GM19193 (cell line): ENCODE data around the gene JUP.

Experiments used
- POLR2A ChIP-seq: IDR thresholded peaks from 4 replicates; pipeline ENCODE4 v1.6.1; 2011; ENCODE audit not compliant: insufficient read depth, insufficient read length; ENCODE audit errors: extremely low read depth

Gene JUP

DNA sequence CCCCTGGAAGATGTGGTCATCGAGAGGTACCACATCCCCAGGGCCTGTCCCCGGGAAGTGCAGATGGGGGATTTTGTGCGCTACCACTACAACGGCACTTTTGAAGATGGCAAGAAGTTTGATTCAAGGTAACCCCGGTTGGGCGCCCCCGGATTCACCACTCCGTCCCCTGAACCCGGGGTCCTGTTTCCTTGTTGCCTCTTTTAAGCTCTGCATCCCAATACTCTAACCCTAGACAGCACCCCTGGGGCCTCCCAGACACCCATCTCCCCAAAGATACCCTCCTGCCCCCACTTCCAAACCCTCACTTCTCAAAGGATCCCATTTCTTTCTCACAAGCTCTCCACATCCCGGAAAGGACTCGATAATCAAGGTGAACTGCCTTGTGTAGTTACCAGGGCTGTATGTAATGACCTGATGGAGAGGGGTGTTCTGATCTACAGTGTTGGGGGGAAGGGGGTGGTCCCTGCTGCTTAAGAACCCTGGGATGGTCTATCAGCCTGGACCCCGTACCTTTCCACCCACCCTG, 26.7 kb upstream of the JUP start:
- TF ChIP-seq POLR2A = no peak

DNA sequence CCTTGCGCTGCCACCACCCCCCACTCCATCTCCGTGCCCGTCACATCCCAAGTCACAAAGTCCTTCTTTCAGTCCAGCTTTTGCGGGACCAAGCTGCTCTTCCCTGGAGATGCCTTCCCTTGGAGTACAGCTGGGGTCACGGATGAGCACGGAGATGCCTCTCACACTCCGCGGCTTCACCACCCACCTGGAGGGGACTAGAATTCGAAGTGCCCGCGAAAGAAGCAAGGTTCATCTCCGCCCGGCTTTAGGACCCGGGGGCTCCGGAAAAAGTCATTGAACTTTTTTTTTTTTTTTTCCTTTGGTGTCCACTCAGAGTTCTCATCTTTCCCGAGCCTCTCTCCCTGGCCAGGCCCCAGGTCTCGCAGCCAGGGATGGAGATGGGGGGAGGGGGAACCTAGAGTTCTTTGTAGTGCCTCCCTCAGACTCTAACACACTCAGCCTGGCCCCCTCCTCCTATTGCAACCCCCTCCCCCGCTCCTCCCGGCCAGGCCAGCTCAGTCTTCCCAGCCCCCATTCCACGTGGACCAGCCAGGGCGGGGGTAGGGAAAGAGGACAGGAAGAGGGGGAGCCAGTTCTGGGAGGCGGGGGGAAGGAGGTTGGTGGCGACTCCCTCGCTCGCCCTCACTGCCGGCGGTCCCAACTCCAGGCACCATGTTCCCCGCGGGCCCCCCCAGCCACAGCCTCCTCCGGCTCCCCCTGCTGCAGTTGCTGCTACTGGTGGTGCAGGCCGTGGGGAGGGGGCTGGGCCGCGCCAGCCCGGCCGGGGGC, 26.1 kb upstream of the JUP start, which contains the start of gene FKBP10:
Gene FKBP10, plus strand, starts transcription at position 624 of the 771 bp plus-strand sequence. Its CDS starts 31 bp downstream, at position 655.
- no peak for TF ChIP-seq POLR2A

DNA sequence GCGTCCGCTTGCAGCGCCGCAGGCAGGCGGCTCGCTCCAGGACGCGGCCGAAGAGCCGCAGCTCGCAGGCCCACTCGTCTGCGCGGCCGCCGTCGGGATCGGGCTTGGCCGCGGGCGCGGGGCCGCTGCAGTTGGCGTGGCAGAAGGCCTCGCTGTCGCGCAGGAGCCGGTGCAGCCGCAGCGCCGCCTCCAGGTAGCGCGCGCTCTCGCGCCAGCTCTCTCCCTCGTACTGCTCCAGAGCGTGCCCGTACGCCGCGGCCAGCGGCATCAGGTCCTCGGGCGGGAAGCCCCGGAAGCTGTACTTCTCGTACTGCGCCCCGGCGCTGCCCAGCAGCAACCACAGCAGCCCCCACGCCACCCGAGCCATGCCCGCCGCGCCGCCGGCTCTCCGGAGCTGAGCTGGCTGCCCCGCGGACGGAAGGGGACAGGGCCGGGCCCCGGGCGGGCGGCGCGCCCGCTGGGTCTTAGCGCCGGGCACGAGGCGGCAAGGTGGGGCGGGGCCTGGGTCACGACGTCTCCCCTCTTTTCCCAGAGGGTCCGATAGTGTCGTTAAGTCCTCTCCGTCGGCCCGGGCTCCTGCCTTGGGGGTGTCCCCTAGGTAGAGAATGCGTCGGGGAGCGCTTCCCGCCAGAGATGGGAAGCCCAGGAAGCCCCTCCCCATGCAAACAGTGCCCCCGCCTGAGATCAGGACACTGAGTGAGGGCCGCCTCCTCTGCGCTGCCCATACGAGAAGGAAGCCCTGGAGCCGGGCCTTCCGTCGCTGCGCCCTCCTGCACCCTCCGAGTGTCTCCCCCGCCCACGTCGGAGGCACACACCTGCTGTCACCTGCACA, 25.3 kb upstream of the JUP start, which contains the start of gene P3H4:
Gene P3H4, minus strand, starts transcription at position 401 of the 832 bp plus-strand sequence. Its CDS starts 34 bp downstream, at position 367.
- no peak for TF ChIP-seq POLR2A

DNA sequence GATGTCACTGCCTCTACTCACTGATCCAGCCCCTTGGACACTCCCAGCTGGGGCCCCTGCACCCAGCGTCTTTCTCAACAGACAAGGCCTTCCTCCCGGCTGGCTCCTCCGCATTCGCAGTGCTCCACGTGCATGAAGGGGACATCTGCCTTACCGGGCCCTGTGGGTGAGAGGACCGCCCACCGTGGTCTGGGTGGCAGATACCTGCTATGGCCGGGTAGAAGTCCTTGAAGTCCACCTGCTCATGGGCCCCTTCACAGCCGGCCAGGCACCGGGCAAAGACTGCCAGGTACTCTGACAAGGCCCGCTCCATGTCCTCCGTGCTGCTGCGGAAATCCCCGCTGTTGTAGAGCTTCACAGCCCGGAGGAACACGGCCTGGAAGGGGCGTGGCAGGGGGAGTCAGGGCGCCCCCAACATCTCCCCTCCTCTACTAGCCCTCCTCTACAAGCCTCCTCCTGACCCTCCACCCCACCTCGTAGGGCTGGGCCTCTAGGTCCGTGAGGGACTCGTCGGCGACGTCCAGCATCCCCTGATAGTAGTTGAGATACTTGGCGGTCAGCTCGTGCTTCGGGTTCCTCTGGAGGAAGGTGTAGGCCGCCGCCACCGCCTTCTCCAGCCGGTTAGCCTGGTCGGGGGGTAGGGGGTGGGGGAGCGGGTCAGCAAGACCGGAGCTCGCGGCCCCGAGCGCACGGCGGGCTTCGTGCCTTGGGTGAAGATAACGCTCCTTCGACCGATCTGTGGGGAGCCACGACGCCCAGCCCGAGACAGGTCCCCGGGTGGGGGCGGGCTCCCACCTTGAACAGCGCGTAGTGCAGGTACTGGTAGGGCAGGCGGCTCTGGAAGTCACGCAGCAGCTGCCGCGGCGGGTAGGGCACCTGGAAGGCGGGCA, 24.4 kb upstream of the JUP start:
- no peak for TF ChIP-seq POLR2A

DNA sequence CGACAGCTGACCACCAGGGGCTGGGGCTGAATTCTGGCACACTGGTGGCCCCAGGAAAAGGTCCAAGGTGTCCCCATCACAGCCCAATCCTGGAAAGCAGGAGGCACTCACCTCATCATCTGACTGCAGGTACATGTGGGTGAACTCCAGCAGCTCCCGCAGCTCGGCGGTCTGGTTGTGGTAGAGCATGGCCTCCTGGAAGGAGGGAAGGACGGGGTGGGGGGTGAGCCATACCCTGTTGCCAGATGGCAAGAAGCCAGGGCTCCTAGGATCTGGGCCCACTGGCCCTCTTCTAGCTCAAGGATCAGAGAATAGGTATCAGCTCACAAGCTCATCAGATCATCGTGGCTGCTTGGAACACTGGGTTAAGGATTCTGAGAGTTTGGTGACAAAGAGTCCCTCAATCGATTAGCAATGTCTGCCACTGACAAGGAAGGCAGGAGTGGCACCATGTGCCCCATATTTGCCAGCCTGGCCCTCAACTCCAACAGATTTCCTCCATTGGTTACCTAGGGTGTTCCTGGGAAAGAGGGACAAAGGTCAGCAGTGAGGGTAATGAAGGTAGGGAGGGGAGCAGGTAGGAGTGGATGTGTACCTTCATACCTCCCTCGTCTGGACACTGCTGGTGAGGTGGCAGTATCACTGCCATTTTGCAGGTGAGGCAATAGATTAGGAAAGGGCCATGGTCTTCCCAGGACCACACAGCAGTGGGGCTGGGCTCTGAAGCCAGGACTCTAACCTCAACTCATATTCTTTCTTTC, 20.4 kb upstream of the JUP start:
- TF ChIP-seq POLR2A = no peak

DNA sequence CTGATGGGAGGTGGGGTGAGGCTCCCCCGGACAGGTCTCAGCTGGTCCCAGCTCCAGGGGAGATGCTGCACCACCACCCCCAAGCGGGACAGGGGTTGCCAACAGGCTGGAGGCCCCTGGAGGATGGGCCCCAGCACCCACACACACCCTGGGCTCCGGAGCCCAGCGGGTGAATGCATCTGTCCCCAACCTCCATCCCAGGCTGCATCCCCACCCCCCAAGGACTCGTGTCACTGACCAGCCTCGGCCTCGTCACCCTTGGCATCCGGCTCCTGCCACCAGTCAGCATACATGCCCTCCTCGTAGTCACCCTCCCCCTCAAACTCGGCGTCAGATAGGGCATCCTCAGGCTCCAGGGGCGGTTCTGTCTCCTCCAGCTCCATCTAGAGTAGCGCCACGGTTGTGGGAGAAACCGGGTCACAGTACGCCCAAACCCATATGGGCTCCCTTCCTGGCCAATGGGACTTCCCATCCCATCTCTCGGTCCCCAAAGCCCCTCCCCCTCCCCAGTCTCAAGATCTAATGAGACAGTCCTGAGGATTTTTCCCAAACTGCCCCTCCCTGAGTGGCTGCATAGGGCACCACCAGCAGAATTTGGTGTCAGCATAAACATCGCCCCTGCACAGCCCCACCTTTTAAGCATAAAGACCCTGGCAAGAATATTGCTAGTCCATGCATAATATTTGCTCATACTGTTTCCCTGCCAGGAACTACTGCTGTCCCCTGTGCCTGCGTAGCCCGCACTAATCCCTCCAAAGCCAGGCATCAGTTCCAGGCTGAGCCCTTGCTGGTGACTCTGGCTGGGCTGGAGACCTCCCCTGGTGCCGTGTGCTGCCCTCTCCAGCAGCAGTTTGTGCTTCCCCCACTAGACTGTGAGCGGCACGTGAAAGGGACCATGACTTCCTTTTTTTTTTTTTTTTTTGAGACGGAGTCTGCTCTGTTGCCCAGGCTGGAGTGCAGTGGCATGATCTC, 16.8 kb upstream of the JUP start:
- no peak for TF ChIP-seq POLR2A

DNA sequence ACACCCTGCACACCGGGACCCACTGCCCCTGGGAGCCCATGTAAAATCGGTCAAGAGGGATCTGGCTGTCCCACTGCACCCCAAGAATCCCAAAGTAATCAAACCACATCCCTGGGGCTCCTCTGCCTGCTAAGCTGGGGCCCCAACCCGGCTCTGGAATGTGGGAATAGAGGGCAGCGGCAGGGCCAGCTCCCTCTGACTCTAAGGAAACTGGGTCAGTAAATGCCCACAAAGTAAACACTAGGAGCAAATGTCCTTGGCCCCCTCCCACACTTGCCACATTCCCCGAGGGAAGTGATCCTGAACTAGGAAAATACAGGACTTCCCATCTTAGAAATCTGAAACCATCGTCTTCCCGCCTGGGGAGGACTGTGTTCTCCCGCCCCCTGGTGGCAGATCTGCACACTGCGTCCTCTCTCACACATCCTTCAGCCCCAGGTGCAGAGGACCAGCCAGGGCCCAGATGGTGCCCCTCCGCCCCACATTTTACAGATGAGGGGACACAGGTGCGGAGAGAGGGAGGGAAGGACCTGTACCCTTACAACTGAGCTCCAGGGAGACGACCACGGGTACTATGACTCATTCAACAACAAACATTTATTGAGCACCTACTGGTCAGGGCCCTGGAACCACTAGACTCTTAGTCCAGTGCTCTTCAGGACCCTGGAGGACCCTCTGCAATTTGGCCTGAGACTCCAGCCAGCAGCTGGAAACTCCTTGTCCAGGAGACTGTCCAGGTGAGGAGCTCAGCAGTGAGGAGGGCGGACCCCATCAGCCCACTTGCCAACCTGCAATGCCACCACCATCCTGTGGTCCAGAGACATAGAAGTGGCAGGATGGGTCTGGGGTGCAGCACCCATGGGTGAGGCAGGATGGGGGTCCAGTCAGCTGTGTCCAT, 15.1 kb upstream of the JUP start:
- TF ChIP-seq POLR2A = no peak

DNA sequence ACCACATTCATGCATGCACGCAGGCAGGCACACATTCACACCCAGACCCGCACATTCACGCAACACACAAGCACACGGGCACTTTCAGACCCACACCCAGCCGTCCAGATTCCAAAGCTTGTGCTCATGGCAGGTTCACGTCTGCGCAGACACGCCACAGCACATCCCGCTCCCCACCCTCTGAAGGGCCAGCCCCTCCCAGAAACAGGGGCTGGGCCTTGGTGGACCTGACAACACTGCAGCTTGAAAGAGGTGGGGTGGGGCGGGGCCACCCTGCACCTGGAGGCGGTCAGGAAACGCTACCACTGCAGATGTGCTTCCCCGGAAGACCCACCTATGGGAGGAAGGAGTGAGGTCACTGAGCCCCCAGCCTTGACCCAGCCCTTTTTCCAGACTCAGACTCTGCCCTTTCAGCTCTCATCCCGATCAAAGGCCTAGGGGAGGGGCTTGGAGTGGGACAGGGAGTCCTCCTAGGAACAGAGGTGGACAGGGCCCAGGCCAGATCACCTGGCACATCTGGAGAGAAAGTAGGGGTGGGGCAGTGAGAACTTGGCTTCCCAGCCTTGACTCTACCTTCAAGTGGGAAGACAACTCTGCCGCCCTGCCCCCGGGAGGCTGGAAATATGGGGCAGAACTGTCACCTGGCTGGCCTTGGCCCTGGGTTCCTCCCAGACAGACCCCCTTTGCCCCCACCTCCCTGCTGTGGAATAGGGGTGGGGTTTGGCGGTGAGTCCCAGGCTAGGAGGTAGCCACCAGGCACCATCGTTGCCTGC, 14.3 kb upstream of the JUP start:
- TF ChIP-seq POLR2A = no peak

DNA sequence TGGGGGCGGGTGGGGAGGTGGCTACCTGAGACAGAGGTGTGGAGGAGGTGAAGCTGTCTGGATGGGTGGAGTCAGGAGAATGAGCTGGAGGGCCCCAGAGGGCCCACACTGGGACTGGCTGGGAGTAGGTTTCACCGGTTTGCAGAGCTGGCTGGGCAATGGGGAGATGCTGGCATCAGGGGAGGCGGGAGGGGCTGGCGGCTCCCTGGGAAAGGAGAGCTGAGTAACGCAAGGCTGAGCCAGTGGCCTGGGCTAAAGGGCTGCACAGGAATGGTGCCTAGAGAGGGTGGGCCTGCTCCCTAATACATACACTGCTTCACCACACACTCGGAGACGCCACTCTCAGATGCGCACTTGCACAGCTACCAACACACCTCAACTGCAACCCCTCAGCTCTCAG, 12.9 kb upstream of the JUP start:
- TF ChIP-seq POLR2A = no peak

DNA sequence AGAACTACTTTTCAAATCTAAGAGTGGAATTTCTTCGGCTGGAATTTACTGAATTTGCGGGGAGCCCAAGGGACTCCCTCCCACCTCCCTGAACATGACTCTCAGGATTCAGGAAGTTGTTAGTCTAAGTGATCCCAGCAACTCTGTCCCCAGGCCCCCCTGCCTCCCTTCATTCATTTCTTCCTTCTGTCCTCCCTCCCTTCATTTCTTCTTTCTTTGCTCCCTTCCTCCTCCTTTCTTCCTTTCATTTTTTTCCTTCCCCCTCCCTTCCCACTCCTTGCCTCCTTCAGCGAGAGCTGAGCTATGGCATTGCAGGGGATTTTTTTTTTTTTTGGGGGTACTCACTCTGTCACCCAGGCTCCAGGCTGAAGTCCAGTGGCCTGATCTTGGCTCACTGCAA, 10.9 kb upstream of the JUP start:
- TF ChIP-seq POLR2A = no peak

DNA sequence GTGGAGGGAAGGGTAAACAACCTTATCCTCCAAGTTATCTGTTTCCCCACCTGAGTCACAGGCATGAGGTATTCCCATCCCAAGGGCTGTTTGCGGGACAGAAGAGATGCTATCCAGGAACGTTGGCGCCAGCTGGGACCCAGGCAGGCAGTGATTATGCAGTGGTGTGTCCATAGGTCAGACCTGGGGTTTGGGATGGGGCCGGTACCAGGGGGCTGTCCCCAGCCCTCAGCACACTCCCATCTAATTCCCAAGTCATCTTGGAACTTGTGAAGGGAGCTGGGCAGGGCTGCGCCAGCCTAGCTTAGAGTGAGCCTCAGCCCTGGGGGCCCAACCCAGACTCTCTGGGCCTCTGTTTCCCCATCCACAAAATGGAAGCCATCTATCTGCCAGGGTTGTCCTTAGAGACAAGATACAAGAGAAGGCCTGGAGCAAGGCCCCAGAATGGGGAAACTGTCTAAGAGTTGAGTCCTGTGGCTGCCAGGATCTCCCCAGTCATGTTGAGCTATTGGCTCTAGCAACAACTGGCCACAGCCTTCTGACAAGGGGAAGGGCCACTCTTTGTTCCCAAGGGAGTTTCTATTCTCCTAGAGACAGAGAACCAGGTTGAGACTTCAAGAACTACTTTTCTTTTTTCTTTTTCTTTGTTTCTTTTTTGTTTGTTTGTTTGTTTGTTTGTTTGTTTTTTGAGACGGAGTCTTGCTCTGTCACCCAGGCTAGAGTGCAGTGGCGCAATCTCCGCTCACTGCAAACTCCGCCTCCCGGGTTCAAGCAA, 9.8 kb upstream of the JUP start:
- no peak for TF ChIP-seq POLR2A

DNA sequence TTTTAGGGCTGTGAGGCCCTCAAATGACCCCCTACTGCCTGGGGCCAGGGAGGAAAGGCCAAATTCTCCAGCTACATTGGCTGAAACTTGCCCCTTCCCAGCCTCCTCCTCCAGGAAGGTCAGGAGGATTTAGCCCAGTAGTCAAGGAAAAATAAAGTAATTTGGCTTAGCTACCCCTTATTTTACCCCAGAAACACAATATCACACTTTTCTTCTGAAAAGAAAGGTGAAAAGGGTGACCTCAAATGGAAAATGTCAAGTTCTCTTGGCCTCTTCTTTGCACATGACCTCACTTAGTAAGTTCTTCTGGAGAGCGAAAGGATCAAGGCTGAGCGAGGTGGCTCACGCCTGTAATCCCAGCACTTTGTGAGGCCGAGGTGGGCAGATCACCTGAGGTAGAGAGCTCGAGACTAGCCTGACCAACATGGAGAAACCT, 8.0 kb upstream of the JUP start:
- TF ChIP-seq POLR2A = no peak
